Esophagus squamous epithelium (tissue), 4 donors: ENCODE results near the gene MTREX.

Source experiments
- POLR2A ChIP-seq, 4 donors: fragments of 450-650 bp; IDR thresholded peaks; one replicate each; pipeline ENCODE4 v1.6.1; 2017; ENCODE audit warnings: antibody characterized with exemption in 4 of 4, mild to moderate bottlenecking in 4 of 4, moderate library complexity in 3 of 4
- TF ChIP-seq, protein P1 (sequence below), 6 experiments: fragments of 450-650 bp in 4 of 6; fragments of 200-600 bp in 2 of 6; sonication (generic) in 2 of 6; IDR thresholded peaks; one replicate each; pipeline ENCODE4 v1.5.1; 2016 to 2019; ENCODE audit warnings: antibody characterized with exemption in 6 of 6, mild to moderate bottlenecking in 4 of 6, moderate library complexity in 4 of 6

DNA sequence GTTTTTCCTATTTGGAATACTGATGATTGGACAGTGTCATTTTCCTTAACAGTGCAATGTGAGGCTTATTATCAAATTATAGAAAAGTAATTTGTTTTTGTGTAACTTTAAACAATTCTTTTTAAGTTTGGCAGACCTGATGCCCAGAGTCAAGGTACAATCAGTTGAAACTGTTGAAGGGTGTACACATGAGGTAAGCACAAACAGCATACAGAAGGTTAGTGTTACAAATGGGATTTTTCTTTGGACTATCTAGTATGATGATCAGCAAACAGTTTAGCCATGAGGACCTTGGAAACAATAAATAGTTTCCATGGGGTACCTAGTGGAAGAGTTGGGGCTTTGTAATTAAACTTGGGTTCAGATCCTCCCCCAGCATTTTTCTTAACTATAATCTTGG lies 16.2 kb downstream of the MTREX start:
- TF ChIP-seq, protein P1, sequence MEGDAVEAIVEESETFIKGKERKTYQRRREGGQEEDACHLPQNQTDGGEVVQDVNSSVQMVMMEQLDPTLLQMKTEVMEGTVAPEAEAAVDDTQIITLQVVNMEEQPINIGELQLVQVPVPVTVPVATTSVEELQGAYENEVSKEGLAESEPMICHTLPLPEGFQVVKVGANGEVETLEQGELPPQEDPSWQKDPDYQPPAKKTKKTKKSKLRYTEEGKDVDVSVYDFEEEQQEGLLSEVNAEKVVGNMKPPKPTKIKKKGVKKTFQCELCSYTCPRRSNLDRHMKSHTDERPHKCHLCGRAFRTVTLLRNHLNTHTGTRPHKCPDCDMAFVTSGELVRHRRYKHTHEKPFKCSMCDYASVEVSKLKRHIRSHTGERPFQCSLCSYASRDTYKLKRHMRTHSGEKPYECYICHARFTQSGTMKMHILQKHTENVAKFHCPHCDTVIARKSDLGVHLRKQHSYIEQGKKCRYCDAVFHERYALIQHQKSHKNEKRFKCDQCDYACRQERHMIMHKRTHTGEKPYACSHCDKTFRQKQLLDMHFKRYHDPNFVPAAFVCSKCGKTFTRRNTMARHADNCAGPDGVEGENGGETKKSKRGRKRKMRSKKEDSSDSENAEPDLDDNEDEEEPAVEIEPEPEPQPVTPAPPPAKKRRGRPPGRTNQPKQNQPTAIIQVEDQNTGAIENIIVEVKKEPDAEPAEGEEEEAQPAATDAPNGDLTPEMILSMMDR (IDR thresholded peaks at IDR 0.05) = no peak
- TF ChIP-seq POLR2A (IDR thresholded peaks at IDR 0.05) = no peak
